ENCODE measurements around the gene ATP6V0C.

Gene ATP6V0C

GRCh38 chr16:2513405-2514332 is at the start of gene ATP6V0C:
Gene ATP6V0C (plus strand): TSS chr16:2513952. CDS start chr16:2514104, 152 bp downstream.
- DNase-seq, result peak; percentile 89

DNA sequence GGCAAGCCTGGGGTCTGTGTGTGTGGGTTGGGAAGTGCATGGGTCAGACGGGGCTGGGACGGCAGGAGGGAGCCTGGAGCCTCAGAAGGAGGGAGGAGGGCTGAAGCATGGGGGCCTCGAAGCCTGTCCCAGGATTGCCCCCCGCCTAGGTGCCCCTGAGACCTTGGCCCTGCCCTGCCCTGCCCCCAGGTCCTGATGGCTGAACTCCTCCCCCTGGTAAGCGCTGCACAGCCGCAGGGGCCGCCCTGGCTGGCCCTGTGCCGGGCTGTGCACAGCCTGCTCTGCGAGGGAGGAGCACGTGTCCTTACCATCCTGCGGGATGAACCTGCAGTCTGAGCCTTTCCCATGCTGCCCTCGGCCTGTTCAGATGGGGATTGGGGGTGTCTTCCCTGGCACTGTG is 49.4 kb upstream of the ATP6V0C start:
- no peak for DNase-seq

DNA sequence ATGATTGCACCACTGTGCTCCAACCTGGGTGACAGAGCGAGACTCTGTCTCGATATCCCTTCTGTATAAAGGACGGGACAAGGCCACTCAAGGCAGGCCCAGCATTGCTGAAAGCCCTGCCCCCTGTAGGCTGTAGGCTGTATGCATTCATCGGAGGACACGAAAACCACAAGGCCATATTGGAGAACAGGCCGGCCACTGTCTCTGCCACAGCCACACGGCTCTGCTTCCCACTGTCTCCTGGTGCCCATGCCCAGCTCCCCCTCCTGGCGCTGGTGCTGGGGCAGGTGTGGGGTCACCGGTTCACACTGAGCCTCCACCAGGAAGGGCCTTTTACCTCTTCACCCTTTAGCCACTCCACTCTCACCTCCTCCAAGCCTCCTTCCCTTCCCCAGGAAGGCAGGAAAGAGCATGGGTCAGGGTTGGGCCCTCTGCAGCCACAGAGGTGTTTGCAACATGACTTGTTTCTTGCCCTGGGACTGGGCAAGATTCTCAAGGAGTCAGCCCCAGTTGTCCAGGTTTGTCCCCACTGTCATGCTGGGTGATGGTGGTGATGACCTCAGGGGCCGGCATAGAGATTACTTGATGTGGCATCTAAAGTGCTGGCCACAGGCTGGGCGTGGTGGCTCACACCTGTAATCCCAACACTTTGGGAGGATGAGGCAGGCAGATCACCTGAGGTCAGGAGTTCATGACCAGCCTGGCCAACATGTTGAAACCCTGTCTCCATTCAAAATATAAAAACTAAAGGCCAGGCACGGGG is 47.9 kb upstream of the ATP6V0C start:
- DNase-seq, result no peak

- no peak for DNase-seq
These were observed 46.9 kb upstream of the ATP6V0C start for GRCh38 chr16:2466667-2467527.

DNA sequence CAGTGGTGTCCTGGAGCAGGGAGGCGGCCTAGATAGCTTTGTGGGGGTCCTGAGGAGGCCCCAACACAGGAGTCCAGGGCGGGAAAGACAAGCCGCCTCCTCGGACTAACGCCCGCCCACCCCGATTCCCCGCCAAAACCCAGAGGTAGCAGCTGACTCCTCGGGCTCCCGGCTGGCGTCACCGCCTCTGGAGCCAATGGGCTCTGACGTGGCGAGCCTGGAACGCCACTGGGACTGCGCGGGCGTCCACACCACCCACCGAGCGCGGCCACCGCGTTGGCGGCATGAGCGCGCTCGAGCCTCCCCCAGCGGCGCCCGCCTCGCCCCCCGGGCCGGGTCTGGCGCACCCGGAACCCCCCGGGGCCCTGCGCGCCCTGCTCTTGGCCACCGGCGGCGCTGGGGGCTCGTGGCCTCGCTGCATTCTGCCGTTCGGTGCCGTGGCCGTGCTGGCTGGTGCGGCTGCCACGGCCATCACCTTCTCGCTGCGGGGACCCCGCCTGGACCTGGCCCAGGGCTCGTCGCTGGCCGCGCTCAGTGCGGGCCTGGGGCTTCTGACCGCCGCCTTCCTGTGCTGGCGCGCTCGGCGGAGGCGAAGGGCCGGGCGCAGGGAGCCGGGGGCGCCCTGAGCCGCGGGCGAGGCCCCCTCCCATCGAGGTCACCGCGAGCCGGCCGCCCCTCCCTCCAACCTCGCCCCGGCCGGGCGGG is 46.1 kb upstream of the ATP6V0C start:
- no peak for DNase-seq

GRCh38 chr16:2468233-2468724 is 45.5 kb upstream of the ATP6V0C start:
- no peak for DNase-seq

DNA sequence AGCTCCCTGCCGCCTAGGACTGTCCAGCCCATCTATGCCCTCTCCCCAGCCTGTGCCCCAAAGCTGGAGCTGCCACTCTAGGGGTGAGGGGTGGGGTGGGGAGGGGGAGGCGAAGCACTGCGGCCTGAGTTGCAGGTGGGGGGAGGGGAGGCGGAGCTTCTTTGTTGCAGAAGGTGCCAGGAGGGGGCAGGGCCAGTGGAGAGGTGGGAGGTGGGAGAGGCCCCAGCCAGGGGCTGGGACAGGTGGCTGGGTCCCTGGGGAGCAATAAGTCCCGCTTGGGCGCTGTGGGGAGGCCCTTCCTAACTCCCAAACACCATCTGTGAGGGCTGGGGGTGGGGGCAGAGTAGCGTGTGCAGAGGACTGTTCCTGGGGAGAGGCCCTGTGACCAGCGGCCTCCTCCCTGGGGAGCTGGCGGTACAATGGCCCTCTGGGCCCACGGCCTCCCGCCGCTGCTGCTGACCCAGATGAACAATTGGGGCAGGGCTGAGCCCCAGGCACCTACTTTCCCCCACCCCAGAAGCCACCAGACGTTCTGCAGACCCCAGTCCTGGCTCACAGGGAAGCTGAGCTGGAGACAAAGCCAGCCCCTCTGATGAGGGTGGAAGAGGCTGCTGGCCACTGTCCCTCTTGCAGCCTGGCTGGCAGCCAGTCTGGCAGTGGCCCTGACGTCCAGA is 44.9 kb upstream of the ATP6V0C start:
- DNase-seq, result no peak

DNA sequence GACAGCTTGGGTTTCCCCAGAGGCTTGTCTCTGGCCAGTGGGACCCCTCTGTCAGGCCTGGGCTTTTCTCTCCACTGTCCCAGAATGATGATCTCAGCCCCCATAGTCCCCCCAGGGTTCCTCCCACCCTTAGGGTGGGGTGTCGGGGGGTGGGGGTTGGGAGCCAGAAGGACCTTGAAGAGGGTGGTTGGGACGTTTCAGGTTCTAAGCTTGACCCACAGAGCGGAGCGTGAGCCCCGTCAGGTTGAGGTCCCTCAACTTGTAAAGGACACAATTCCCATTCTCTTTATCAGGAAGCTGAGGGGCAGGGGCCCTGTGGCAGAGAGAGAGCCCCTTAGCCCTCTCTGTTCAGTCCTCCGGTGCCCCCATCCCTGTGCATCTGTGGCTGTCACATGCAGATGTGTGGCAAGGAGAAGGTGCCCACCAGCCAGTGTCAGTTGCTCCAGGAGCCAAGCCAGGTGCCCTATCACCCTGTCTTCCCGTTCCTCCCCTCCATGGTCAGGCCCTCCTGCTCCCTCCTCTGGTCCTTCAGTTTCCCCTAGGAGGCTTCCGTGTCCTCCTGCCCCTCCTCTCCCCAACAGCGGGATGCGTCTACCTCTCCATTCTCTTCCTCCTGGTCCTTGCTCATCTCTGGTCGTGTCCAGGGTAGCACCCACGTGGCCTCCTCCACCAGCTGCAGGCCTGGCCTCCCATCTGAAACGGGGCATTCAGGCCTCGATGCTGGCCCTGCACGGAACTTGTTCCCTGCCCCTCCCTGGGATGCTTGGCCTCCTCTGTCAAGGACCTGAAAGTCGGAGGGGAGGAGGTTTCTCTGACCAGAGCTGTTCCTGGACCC is 44.1 kb upstream of the ATP6V0C start:
- no peak for DNase-seq

- no peak for DNase-seq
These were observed 43.5 kb upstream of the ATP6V0C start for GRCh38 chr16:2470234-2470601.

DNA sequence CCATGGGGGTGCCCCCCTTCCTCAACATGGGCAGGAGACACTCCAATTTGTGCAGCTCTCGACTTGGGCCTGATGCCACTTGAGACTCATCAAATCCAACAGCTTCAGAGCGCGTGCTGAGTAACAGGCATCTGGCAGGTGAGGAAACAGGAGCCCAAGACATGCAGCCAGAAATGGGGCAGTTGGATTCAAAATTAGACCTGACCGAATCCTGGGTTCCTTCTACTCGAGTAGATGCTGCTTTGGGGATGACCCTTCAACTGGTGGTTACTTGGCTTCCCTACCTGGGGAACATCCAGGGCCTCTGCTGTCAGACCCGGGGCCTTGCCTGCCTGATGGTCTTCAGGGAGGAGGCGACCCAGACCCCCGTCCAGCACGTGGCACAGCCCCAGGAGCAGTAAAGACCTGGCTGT is 43.1 kb upstream of the ATP6V0C start:
- no peak for DNase-seq

DNA sequence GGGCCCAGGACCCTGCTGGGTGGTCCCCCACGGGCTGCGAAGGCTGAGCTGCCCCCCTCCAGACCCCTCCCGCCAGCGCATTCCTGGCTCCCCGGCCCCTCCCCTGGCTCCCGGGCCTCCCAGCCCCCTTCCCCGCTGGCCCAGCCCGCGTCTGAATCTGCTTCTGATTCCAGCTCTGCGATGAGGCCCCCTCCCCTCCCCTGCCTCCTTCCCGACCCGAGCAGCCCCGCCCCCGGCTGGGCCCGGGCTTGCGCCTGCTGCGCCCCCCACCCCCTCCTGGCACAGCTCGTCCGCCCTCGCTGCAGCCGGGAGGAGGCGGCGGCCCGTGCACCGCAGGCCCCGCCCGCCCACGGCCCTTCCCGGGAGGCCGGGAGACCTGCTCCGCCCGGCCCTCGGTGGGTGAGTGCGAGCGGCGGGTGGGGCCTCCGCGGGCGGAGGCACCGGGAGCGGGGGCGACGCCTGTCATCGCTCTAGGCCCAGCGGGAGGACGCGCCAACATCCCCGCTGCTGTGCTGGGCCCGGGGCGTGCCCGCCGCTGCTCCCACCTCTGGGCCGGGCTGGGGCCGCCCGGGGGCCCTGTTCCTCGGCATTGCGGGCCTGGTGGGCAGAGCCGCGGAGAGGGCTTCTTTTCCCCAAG is 42.6 kb upstream of the ATP6V0C start, which contains the start of gene NTN3:
Gene NTN3 (plus strand): TSS at position 282 of the 637 bp plus-strand sequence. CDS start 405 bp downstream, outside the sequence.
- DNase-seq, result no peak

DNA sequence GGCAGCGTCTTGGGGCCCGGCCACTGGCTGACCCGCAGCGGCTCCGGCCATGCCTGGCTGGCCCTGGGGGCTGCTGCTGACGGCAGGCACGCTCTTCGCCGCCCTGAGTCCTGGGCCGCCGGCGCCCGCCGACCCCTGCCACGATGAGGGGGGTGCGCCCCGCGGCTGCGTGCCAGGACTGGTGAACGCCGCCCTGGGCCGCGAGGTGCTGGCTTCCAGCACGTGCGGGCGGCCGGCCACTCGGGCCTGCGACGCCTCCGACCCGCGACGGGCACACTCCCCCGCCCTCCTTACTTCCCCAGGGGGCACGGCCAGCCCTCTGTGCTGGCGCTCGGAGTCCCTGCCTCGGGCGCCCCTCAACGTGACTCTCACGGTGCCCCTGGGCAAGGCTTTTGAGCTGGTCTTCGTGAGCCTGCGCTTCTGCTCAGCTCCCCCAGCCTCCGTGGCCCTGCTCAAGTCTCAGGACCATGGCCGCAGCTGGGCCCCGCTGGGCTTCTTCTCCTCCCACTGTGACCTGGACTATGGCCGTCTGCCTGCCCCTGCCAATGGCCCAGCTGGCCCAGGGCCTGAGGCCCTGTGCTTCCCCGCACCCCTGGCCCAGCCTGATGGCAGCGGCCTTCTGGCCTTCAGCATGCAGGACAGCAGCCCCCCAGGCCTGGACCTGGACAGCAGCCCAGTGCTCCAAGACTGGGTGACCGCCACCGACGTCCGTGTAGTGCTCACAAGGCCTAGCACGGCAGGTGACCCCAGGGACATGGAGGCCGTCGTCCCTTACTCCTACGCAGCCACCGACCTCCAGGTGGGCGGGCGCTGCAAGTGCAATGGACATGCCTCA is 41.9 kb upstream of the ATP6V0C start:
- no peak for DNase-seq

DNA sequence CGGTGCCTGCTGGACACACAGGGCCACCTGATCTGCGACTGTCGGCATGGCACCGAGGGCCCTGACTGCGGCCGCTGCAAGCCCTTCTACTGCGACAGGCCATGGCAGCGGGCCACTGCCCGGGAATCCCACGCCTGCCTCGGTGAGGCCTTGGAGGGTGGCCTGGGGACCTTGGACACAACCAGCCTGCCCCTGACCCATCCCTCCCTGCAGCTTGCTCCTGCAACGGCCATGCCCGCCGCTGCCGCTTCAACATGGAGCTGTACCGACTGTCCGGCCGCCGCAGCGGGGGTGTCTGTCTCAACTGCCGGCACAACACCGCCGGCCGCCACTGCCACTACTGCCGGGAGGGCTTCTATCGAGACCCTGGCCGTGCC is 41.3 kb upstream of the ATP6V0C start:
- DNase-seq, result no peak

DNA sequence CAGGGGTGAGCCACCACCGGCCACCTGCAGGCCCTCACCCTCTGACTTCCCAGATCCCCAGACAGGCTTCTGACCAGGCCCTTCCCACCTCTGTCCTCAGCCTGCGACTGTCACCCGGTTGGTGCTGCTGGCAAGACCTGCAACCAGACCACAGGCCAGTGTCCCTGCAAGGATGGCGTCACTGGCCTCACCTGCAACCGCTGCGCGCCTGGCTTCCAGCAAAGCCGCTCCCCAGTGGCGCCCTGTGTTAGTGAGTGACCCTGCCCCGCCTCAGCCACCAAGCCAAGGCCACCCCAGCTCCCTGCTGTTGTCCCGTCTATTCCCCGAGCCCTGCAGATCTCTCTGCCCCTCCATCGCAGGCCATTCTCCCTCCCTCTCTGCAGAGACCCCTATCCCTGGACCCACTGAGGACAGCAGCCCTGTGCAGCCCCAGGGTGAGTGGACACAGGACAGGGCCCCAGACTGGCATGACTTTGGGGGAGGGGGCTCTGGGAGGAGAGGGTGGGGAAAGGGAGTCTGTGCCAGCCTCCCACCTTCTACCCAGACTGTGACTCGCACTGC is 40.8 kb upstream of the ATP6V0C start:
- no peak for DNase-seq

DNA sequence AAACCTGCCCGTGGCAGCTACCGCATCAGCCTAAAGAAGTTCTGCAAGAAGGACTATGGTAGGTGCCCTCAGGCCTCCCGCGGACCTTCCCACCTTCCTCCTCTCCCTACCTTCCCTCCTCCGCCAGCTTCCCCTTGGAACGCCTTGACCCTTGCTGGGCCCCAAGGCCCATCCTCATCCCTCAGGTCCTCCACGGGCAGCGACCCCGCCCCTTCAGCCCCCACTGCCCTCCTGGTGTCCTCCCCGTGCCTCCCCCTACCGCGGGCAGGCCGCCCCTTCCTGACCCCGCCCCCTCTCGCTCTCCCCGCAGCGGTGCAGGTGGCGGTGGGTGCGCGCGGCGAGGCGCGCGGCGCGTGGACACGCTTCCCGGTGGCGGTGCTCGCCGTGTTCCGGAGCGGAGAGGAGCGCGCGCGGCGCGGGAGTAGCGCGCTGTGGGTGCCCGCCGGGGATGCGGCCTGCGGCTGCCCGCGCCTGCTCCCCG is 40.3 kb upstream of the ATP6V0C start:
- DNase-seq, result no peak

DNA sequence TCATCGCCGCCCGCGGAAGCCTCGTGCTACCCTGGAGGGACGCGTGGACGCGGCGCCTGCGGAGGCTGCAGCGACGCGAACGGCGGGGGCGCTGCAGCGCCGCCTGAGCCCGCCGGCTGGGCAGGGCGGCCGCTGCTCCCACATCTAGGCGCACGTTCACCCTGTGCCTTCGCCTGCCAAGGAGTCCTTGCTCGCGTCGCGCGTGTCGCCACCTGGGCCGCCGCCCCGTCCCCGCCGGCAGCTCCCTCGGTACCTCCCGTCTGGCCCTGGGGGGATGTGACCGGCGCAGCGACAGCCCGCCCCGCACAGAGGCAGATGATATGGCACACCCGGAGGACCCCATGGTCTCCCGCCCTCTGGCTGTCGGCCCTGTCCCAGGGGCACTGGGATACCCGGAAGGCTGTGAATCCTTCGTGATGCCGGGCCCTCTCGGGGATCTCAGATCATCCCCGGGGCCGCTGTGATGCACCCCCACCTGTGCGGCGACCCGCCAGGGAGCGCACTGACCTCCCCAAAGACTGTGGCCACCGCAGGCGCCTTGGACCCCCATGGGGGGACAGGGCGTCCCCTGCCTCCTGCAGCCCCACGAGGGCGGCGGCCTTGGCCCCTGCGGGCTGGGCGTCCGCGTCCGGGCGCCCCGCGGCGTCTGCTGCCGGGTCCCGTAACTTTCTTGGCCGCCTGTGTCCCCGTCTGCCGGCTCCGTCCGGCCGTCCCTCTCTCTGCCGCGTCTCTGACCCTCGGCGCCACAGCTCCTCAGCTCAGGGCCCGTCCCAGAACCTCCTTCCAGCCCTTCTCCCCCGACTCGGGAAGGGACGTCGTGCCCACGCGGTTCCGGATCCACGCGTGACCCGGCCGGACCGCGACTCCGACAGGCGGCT is 39.5 kb upstream of the ATP6V0C start:
- peak; percentile 47 for DNase-seq

GRCh38 chr16:2474877-2475412 is 38.8 kb upstream of the ATP6V0C start, which contains the start of gene TBC1D24:
Gene TBC1D24 (plus strand): TSS chr16:2475127. CDS start chr16:2496149, 21,022 bp downstream.
- DNase-seq, result peak; percentile 80
